Transverse colon (tissue), 4 donors: ENCODE measurements around the gene WASL. TPM values are rescaled to one million over a fixed set of nuclear protein-coding genes. Genes with fewer than 3 reads are reported as not detected.
A peak's percentile ranks its signal among the peaks of the same experiment; 100 is the strongest.

ENCODE experiments used
- DNase-seq: peaks from one replicate; pipeline ENCODE4 v3.0.0-alpha.2; 2019
- H3K27ac ChIP-seq, 4 donors: fragments of 200-600 bp; sonication (generic); 2 replicates each; pipeline ENCODE4 v1.5.1; 2016 to 2018; ENCODE audit warnings: inconsistent platforms in 4 of 4
- H3K27me3 ChIP-seq: fragments of 200-600 bp; sonication (generic); 2 replicates; pipeline ENCODE4 v1.5.1; 2017; ENCODE audit warnings: inconsistent platforms
- H3K36me3 ChIP-seq, 4 donors: fragments of 200-600 bp; sonication (generic); 2 replicates each; pipeline ENCODE4 v1.5.1; 2017 to 2019; ENCODE audit warnings: inconsistent platforms in 4 of 4
- H3K4me1 ChIP-seq, 4 donors: fragments of 200-600 bp; sonication (generic); 2 replicates each; pipeline ENCODE4 v1.5.1; 2017 to 2020; ENCODE audit warnings: inconsistent platforms in 4 of 4
- H3K4me3 ChIP-seq, 4 donors: fragments of 200-600 bp; sonication (generic); 1 replicate in 1 of 4; 2 replicates in 3 of 4; pipeline versions ENCODE4 v1.5.1 to v1.6.1; 2017 to 2019; ENCODE audit warnings: inconsistent platforms in 4 of 4
- H3K9me3 ChIP-seq, 2 donors: fragments of 200-600 bp; sonication (generic); 2 replicates each; pipeline ENCODE4 v1.5.1; 2017 to 2019; ENCODE audit warnings: inconsistent platforms in 2 of 2
- EP300 ChIP-seq: sonication (generic); formaldehyde crosslinking; IDR thresholded peaks from one replicate; pipeline ENCODE4 v1.6.1; 2017; ENCODE audit warnings: antibody characterized with exemption, low read depth
- POLR2A ChIP-seq: fragments of 450-650 bp; IDR thresholded peaks from one replicate; pipeline ENCODE4 v1.6.1; 2016; ENCODE audit warnings: antibody characterized with exemption, mild to moderate bottlenecking, moderate library complexity
- POLR2AphosphoS5 ChIP-seq, 3 donors: sonication (generic); formaldehyde crosslinking; IDR thresholded peaks; one replicate each; pipeline ENCODE4 v1.6.1; 2016; ENCODE audit warnings: antibody characterized with exemption in 3 of 3
- WGBS, 2 donors: methylation state at CpG; one replicate each; pipeline ENCODE4 v1.1.5; 2018; ENCODE audit warnings: low coverage in 1 of 2; 5-methylcytosine and 5-hydroxymethylcytosine counted together
- in situ Hi-C, 4 donors: fragments of 200-750 bp; cut with MboI; loops; one replicate each; pipeline versions ENCODE4 v1.15.0 to v1.15.1; 2017; ENCODE audit warnings: low sequenced_read_pairs in 3 of 4, low pct_ligation_motif_present in 1 of 4, low pct_unique_long_range_greater_than_20kb in 1 of 4
- intact Hi-C: fragments of 100-400 bp; cut with DNase I; formaldehyde crosslinking; loops from one replicate; pipeline ENCODE4 v1.15.1; 2023; ENCODE audit warnings: low total_unique reads
- total RNA-seq, 4 donors: library from RNA; depleted of rRNA; stranded (reverse); fragments of >200 nt; gene quantifications; one replicate each; pipeline ENCODE4 v1.1.0, GENCODE V29; 2016
- TF ChIP-seq, protein P1 (sequence below), 5 experiments: fragments of 200-600 bp in 3 of 5; fragments of 450-650 bp in 2 of 5; sonication (generic) in 3 of 5; IDR thresholded peaks; 1 replicate in 2 of 5; 2 replicates in 3 of 5; pipeline ENCODE4 v1.5.1; 2016 to 2017; ENCODE audit warnings: antibody characterized with exemption in 5 of 5, inconsistent platforms in 3 of 5, mild to moderate bottlenecking in 2 of 5, moderate library complexity in 1 of 5

Gene WASL
- total RNA-seq, 4 donors from 2014 or later: 30.1 to 97.8 (median 65.7) TPM

DNA sequence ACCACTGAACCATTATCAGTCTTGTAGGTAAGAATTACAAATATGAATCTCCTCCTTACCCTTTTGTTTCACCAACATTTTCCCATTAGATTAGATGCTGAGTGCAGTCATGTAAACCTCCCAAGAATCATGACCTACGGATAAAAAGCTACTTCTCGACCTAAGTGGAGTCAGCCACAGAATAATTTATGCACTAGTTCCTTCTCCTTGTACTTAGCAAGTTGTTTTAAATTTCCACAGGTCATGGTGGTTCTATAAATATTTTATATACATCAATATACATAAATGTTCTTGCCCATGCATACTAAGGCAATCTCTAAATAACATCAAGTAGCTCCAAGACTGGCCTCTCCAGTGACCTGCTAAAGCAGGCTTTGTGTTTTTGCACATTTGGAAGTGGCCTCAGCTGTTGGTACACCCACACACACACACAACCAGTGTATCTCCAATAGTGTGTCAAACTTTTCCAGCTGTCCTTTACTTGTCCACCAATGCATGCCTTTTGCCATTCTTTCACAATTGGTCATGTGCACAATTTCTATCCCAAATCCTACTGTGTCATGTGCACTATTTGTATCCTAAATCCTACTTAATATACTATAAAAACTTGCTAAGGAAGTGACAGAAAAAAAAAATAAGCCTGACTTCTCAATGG lies 71.6 kb downstream of the WASL start:
- peaks cover 0 to 10% (median 2%) of the 10 kb centered on the region in 4 donors for H3K36me3 ChIP-seq
- TF ChIP-seq, protein P1, sequence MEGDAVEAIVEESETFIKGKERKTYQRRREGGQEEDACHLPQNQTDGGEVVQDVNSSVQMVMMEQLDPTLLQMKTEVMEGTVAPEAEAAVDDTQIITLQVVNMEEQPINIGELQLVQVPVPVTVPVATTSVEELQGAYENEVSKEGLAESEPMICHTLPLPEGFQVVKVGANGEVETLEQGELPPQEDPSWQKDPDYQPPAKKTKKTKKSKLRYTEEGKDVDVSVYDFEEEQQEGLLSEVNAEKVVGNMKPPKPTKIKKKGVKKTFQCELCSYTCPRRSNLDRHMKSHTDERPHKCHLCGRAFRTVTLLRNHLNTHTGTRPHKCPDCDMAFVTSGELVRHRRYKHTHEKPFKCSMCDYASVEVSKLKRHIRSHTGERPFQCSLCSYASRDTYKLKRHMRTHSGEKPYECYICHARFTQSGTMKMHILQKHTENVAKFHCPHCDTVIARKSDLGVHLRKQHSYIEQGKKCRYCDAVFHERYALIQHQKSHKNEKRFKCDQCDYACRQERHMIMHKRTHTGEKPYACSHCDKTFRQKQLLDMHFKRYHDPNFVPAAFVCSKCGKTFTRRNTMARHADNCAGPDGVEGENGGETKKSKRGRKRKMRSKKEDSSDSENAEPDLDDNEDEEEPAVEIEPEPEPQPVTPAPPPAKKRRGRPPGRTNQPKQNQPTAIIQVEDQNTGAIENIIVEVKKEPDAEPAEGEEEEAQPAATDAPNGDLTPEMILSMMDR (IDR thresholded peaks at IDR 0.05): no peak
- TF ChIP-seq EP300 (no peak), POLR2AphosphoS5 (IDR thresholded peaks at IDR 0.05) (no peak)
- H3K4me3 ChIP-seq: no peak overlapping the region
- in situ Hi-C loops: loop anchor here in 3 of 4 donors (25.0 kb wide), 2 partner anchors 110 to 185 kb away; no protein-coding TSS in a partner anchor
- intact Hi-C loops: no loop called here
- H3K27me3 ChIP-seq: no peaks in the 10 kb centered on the region
- H3K4me1 ChIP-seq: no peaks in the 10 kb centered on the region
- WGBS, 2 donors: 78 to 83% methylated on average over 2 of the region's 2 CpGs
- no peak overlapping the region for H3K27ac ChIP-seq
- no peak for DNase-seq
- no peaks in the 10 kb centered on the region for H3K9me3 ChIP-seq

DNA sequence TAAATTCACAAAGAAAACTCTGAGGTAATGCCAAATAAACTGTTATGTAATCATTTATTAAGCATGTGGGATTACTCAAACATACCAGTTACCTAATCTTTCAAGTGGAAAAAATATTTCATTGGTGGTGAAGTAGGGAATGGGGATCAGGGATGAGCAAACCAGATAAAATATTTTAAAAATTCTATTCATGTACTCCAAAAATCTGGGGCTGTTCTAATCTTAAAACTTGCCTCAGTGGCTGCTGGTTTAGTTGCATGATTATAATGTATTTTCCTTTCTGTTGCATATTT lies 73.7 kb downstream of the WASL start:
- intact Hi-C loops (no loop called here), in situ Hi-C loops (loop anchor here in 3 of 4 donors (25.0 kb wide), 2 partner anchors 112 to 187 kb away; no protein-coding TSS in a partner anchor)
- TF ChIP-seq POLR2A: no peak
- TF ChIP-seq POLR2AphosphoS5 (IDR thresholded peaks at IDR 0.05): peak in 2 of 3 donors; percentile 7 to 46
- Histone ChIP-seq H3K4me3 (no peak overlapping the region), H3K4me1 (no peaks in the 10 kb centered on the region), H3K9me3 (no peaks in the 10 kb centered on the region), H3K36me3 (peaks cover 0 to 2% (median 0%) of the 10 kb centered on the region in 4 donors), H3K27me3 (no peaks in the 10 kb centered on the region), H3K27ac (no peak overlapping the region)
- DNase-seq: no peak

DNA sequence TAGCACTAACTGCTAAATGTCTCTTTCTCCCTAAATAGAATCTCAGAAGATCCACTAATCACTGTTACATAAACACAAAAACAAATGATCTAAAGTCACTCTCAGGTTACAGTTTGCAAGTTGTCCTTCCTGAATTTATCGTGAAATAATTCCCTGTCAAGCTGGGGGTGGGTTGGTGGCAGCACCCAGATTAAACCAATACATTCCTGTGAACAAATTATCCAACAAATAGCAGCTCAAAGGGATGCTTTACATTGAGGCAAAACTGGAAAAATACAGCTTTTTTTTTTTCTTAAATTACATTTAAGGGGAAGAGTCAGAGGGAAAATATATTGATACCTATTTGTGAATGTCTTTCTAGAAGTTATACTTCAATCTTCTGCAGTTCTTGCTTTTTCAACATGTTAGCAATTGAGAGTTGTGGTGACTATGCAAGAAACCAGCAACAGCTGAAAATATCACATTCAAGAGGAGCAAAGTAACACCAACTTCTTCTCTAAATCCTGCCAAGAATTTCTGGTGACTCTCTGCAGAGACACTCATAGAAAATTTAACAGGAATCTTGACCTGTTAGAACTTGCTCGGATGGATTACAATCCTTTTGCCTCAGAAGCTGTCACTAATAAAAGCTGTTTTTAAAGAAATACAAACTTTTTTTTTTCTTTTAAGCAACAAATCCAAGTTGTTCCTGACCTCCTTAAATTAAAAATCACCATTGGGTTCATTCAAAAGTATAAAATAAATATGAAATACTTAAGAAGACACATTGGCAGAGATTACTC lies 74.2 kb downstream of the WASL start:
- 62 to 69% methylated on average over 2 of the region's 2 CpGs for WGBS, 2 donors
- DNase-seq: no peak
- no peaks in the 10 kb centered on the region for H3K4me1 ChIP-seq
- no peak overlapping the region for H3K27ac ChIP-seq
- no peaks in the 10 kb centered on the region for H3K27me3 ChIP-seq
- no peaks in the 10 kb centered on the region for H3K9me3 ChIP-seq
- H3K36me3 ChIP-seq: no peaks in the 10 kb centered on the region
- intact Hi-C loops: no loop called here
- TF ChIP-seq POLR2AphosphoS5 (IDR thresholded peaks at IDR 0.05) (no peak), EP300 (no peak), POLR2A (no peak)
- TF ChIP-seq, protein P1 (IDR thresholded peaks at IDR 0.05): no peak
- in situ Hi-C loops: loop anchor here in 3 of 4 donors (25.0 kb wide), 2 partner anchors 113 to 188 kb away; no protein-coding TSS in a partner anchor
- no peak overlapping the region for H3K4me3 ChIP-seq

DNA sequence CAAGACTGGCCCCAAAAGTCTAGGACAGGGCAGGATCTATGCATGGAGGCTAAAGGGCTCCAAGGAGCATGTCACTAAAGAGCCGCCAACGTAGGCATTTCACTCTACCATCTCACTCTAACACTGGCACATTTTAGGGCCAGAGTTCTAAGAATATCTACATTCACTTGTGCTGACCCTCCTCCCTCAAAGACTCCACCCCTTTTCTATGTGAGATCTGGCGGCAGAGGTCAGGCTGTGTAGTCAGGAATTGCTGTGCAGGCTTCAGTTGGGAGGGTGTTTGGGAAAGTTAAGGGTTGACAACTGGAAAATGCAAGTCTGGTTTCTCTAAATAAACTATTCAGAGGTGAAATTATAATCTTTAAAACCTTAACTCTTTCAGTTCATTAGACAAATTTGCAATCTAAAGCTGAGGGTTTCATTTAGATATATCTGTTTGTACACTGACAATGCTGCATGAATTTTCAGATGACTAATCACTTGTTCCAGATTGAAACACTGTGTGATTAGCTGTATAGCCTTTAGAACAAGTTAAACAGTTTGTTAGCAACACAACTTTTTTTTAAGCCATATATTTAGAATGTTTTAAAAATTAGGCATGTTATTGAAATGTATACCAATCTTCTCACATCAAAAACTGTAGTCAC lies 74.9 kb downstream of the WASL start:
- 82 to 92% methylated on average over 3 of the region's 3 CpGs for WGBS, 2 donors
- Histone ChIP-seq H3K4me3 (no peak overlapping the region), H3K4me1 (no peaks in the 10 kb centered on the region), H3K9me3 (no peaks in the 10 kb centered on the region), H3K27me3 (no peaks in the 10 kb centered on the region), H3K36me3 (no peaks in the 10 kb centered on the region), H3K27ac (no peak overlapping the region)
- intact Hi-C loops: no loop called here
- TF ChIP-seq POLR2AphosphoS5 (IDR thresholded peaks at IDR 0.05) (no peak), EP300 (no peak), POLR2A (no peak)
- TF ChIP-seq, protein P1 (IDR thresholded peaks at IDR 0.05): no peak
- in situ Hi-C loops: no loop called here
- no peak for DNase-seq
